ENCODE measurements around the gene ATP6AP1. TPM values are rescaled to one million over a fixed set of nuclear protein-coding genes. Genes with fewer than 3 reads are reported as not detected.

Gene ATP6AP1
- total RNA-seq, 4 donors from 2014 or later = 33.6 to 94.5 (median 43.9) TPM

DNA sequence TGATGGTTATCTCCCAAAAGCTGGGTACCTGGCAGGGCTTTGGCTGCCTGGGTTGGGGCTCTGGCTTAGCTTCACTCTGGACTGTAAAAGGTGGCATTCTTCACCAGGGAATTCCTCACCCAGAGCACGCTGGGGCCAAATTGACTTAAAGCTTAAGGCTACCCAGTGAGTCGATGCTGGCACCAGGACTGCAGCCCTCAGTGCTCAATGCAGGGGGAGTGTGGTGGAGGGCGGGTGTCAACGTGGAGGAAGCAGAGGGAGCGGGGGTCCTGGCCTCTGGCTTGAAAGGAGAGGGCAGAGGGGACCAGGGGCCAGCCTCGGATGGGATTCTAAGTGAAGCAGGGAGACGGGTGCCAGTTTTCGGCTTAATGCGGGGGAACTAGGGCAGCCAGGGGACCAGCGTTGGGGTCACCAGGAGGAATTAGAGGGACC, 15.0 kb downstream of the ATP6AP1 start:
- TF ChIP-seq, protein P1, sequence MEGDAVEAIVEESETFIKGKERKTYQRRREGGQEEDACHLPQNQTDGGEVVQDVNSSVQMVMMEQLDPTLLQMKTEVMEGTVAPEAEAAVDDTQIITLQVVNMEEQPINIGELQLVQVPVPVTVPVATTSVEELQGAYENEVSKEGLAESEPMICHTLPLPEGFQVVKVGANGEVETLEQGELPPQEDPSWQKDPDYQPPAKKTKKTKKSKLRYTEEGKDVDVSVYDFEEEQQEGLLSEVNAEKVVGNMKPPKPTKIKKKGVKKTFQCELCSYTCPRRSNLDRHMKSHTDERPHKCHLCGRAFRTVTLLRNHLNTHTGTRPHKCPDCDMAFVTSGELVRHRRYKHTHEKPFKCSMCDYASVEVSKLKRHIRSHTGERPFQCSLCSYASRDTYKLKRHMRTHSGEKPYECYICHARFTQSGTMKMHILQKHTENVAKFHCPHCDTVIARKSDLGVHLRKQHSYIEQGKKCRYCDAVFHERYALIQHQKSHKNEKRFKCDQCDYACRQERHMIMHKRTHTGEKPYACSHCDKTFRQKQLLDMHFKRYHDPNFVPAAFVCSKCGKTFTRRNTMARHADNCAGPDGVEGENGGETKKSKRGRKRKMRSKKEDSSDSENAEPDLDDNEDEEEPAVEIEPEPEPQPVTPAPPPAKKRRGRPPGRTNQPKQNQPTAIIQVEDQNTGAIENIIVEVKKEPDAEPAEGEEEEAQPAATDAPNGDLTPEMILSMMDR (IDR thresholded peaks at IDR 0.05; ENCODE audit: low read depth) = no peak

DNA sequence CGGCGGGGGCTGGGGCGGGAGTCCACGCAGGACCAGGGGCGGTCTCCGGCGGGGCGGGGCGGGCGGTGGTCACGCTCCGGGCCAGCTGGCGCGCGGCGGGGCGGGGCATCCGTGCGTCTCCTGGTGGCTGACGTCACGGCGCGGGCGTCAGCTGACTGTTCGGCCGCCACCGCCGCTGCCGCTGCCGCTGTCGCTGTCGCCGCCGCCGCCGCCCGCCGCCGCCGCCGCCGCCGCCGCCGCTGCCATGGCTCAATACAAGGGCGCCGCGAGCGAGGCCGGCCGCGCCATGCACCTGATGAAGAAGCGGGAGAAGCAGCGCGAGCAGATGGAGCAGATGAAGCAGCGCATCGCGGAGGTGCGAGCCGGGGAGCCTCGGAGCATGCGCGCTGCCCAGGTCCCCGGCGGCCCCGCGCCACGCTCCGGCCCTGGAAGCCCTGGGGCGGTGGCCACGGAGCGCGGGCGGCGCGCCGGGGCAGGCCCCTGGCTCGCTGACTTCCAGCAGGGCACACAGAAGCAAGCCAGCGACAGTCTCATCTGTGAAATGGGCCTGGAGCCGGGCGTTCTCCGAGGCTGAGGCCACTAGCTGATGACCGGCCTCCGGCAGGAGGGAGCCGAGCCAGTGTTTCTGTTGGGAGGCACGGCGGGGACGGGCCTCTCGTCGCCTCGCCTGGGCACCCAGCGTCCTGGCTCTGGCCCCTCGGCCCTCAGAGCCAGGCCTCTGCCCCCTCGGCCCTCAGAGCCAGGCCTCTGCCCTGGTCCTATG, 15.7 kb downstream of the ATP6AP1 start, which contains the start of gene FAM50A:
FAM50A (plus strand) TSS at position 150 of the 763 bp plus-strand sequence; CDS start at position 245, 95 bp downstream.
- TF ChIP-seq, protein P1 (IDR thresholded peaks at IDR 0.05; ENCODE audit: low read depth) = no peak

DNA sequence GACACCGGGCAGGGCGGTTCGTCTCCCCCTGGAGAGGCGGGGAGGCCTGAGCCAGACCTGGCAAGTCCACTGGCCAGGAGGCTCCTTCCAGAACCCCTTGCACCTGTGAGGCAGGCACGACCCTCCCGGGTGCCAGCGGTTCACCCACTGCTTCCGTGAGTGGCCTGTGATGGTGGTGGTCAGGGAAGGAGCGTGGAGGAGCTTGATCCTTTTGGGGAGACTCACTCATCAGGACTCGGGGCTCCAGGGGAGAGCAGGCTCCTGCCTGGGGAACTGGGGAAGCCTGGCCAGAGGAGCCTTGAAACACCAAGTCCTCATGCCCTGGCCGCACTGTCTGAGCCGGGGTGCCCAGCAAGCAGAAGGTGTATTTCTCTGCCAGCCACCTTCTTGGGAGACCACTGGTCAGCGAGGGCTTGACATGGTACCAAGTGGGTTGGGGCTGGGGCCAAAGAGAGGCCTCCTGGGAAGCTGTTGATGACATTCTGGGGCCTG, 16.3 kb downstream of the ATP6AP1 start:
- TF ChIP-seq, protein P1 (IDR thresholded peaks at IDR 0.05; ENCODE audit: low read depth) = no peak

DNA sequence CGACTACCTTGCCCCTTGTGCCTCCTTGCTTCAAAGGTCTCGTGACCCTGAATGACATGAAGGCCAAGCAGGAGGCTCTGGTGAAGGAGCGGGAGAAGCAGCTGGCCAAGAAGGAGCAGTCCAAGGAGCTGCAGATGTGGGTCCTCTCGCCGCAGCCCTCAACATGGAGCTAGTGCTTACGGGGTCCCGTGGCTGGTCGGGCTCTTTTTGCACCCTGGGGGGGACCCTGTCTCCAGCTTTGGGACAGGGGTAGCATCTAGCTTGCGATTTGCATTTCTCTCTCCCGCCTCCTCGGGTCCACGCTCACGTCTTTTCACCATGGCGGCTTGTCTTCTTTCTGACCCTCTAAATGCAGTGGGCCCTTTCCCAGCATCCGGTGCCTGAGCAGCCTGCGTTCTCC, 17.3 kb downstream of the ATP6AP1 start:
- TF ChIP-seq, protein P1 (IDR thresholded peaks at IDR 0.05; ENCODE audit: low read depth) = no peak

DNA sequence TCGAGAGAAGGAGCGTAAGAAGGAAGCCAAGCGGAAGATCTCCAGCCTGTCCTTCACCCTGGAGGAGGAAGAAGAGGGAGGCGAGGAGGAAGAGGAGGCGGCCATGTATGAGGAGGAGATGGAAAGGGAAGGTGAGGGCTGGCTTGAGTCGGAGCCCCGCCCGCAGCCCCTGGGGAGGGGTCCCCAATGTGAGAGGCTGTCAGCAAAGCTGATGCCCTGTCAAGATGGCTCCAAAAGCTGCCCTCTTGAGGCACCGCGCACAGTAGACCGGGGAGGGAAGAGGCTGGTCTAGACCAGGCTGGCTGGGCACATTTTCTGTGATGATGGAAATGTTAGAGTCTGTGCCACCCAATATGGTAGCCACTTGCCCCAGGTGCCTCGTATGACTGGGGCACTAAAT, 18.0 kb downstream of the ATP6AP1 start:
- TF ChIP-seq, protein P1 (IDR thresholded peaks at IDR 0.05; ENCODE audit: low read depth) = no peak

DNA sequence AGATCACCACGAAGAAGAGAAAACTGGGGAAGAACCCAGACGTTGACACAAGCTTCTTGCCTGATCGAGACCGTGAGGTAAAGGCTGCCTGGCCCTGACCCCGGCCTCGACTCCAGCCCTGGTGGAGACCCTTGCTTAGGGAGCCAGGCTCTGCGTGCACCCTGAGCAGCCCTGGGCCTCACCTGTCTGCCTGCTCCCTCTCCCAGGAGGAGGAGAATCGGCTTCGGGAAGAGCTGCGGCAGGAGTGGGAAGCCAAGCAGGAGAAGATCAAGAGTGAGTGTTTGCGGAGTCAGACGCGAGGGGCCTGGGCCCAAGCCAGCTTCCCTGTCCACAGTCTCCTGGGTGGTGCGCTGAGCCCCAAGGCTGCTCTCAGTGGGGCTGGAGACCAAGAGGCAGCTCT, 20.0 kb downstream of the ATP6AP1 start:
- TF ChIP-seq, protein P1 (IDR thresholded peaks at IDR 0.05; ENCODE audit: low read depth) = no peak

DNA sequence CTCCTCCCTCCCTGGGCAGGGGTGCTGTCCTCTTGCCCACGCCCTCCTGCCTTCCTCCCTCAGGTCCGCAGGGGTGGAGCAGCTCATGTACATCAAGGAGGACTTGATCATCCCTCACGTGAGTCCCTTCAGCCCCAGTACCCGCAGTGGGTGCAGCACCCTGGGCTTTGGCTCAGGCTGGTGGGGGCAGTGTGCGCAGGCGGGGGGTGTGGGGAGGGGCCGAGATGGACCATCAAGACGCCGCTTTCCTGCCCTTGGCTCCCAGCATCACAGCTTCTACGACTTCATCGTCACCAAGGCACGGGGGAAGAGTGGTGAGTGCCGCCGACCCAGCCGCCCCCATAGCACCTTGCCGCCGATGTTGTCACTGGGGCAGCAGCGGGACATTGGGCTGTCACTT, 21.1 kb downstream of the ATP6AP1 start:
- TF ChIP-seq, protein P1 (IDR thresholded peaks at IDR 0.05; ENCODE audit: low read depth) = no peak
